ENCODE data around the gene ASB2. TPM values are rescaled to one million over a fixed set of nuclear protein-coding genes. Genes with fewer than 3 reads are reported as not detected.

ASB2 gene
- polyA plus RNA-seq, 3 donors: 0.25 to 2.5 (median 1.4) TPM

GRCh38 chr14:93996130-93996695, 19.8 kb upstream of the ASB2 start:
- H3K36me3 Mint-ChIP-seq: no peaks in the 10 kb centered on the region

GRCh38 chr14:93994919-93995682, 18.7 kb upstream of the ASB2 start:
- Mint-ChIP-seq H3K4me1 (peaks cover 2% of the 10 kb centered on the region), H3K36me3 (no peaks in the 10 kb centered on the region), H3K9me3 (no peaks in the 10 kb centered on the region), H3K27ac (peak overlapping the region in 1 of 7 donors; percentile 37), H3K27me3 (ENCODE audit: low read depth in 3 of 3) (peaks cover 13 to 35% (median 15%) of the 10 kb centered on the region in 3 donors), H3K4me3 (no peak overlapping the region)
- H3K9me3 ChIP-seq (replicated peaks in 1 of 2; ENCODE audit: control insufficient read depth in 1 of 2, insufficient read depth in 1 of 2, low read length in 2 of 2): no peaks in the 10 kb centered on the region
- intact Hi-C loops (cut with micrococcal nuclease): no loop called here
- peak in 1 of 3 donors; percentile 46 for DNase-seq
- H3K9ac ChIP-seq (ENCODE audit: insufficient read depth, low read length, poor library complexity, severe bottlenecking): no peak overlapping the region
- TF ChIP-seq CTCF (IDR thresholded peaks at IDR 0.05): no peak
- H4K20me1 ChIP-seq (ENCODE audit: insufficient read depth, low read length): no peaks in the 10 kb centered on the region
- no peaks in the 10 kb centered on the region for H3K36me3 ChIP-seq (replicated peaks in 1 of 2; ENCODE audit: control insufficient read depth in 1 of 2, insufficient read depth in 2 of 2, low read length in 2 of 2)
- H3K4me1 ChIP-seq (ENCODE audit: control insufficient read depth in 1 of 2, insufficient read depth in 2 of 2, low read length in 2 of 2): no peaks in the 10 kb centered on the region
- H3K27me3 ChIP-seq (ENCODE audit: control insufficient read depth in 2 of 2, insufficient read depth in 2 of 2, low read length in 2 of 2): no peaks in the 10 kb centered on the region
- H3K4me3 ChIP-seq (replicated peaks in 1 of 3; ENCODE audit: low read depth in 2 of 3, low read length in 3 of 3): no peak overlapping the region
- no peaks in the 10 kb centered on the region for H3K79me2 ChIP-seq (ENCODE audit: insufficient read depth, low read length)
- no peak overlapping the region for H3K4me2 ChIP-seq (replicated peaks; ENCODE audit: extremely low read depth, low read length, poor library complexity, severe bottlenecking)
- H2AFZ ChIP-seq (ENCODE audit: insufficient read depth, low read depth, low read length, poor library complexity, severe bottlenecking): no peak overlapping the region
- 70% methylated on average over 12 of the region's 13 CpGs for WGBS (ENCODE audit: insufficient coverage)
- no peak overlapping the region for H3K27ac ChIP-seq (ENCODE audit: low read depth in 1 of 2, low read length in 2 of 2)

More at GRCh38 chr14:93996130-93996695, 19.8 kb upstream of the ASB2 start:
- Histone ChIP-seq H3K4me2 (replicated peaks; ENCODE audit: extremely low read depth, low read length, poor library complexity, severe bottlenecking) (no peak overlapping the region), H3K4me1 (ENCODE audit: control insufficient read depth in 1 of 2, insufficient read depth in 2 of 2, low read length in 2 of 2) (no peaks in the 10 kb centered on the region), H3K9me3 (replicated peaks in 1 of 2; ENCODE audit: control insufficient read depth in 1 of 2, insufficient read depth in 1 of 2, low read length in 2 of 2) (no peaks in the 10 kb centered on the region), H2AFZ (ENCODE audit: insufficient read depth, low read depth, low read length, poor library complexity, severe bottlenecking) (no peak overlapping the region), H3K9ac (ENCODE audit: insufficient read depth, low read length, poor library complexity, severe bottlenecking) (no peak overlapping the region), H3K79me2 (ENCODE audit: insufficient read depth, low read length) (no peaks in the 10 kb centered on the region), H3K36me3 (replicated peaks in 1 of 2; ENCODE audit: control insufficient read depth in 1 of 2, insufficient read depth in 2 of 2, low read length in 2 of 2) (no peaks in the 10 kb centered on the region), H3K27ac (ENCODE audit: low read depth in 1 of 2, low read length in 2 of 2) (no peak overlapping the region), H4K20me1 (ENCODE audit: insufficient read depth, low read length) (no peaks in the 10 kb centered on the region), H3K4me3 (replicated peaks in 1 of 3; ENCODE audit: low read depth in 2 of 3, low read length in 3 of 3) (no peak overlapping the region), H3K27me3 (ENCODE audit: control insufficient read depth in 2 of 2, insufficient read depth in 2 of 2, low read length in 2 of 2) (no peaks in the 10 kb centered on the region)
- intact Hi-C loops (cut with micrococcal nuclease): no loop called here
- WGBS (ENCODE audit: insufficient coverage): 68% methylated on average over 2 of the region's 8 CpGs
- H3K4me1 Mint-ChIP-seq: no peaks in the 10 kb centered on the region
- DNase-seq: no peak
- H3K4me3 Mint-ChIP-seq: peak overlapping the region in 1 of 2 donors; percentile 32
- H3K27ac Mint-ChIP-seq: no peak overlapping the region
- TF ChIP-seq CTCF (IDR thresholded peaks at IDR 0.05): no peak
- H3K27me3 Mint-ChIP-seq (ENCODE audit: low read depth in 3 of 3): peaks cover 12 to 30% (median 14%) of the 10 kb centered on the region in 3 donors
- H3K9me3 Mint-ChIP-seq: no peaks in the 10 kb centered on the region
